K562 (cell line): Measurements from ENCODE around the gene POLA1. TPM values are rescaled to one million over a fixed set of nuclear protein-coding genes. Genes with fewer than 3 reads are reported as not detected.

Experiments
- AFF1 ChIP-seq, 2 experiments: fragments of 450-650 bp; IDR thresholded peaks; 2 replicates each; pipeline ENCODE4 v1.6.1; 2018; ENCODE audit warnings: mild to moderate bottlenecking in 2 of 2, low read depth in 1 of 2; ENCODE audit not compliant: partially characterized antibody in 2 of 2
- ASH1L ChIP-seq: fragments of 450-650 bp; IDR thresholded peaks from 2 replicates; pipeline ENCODE4 v1.6.1; 2018; ENCODE audit warnings: borderline replicate concordance, mild to moderate bottlenecking, low read depth; ENCODE audit not compliant: partially characterized antibody
- HBP1 ChIP-seq: fragments of 450-650 bp; formaldehyde crosslinking; IDR thresholded peaks from 2 replicates; pipeline ENCODE4 v1.4.0; 2022; ENCODE audit warnings: missing genetic modification characterization
- ZNF217 ChIP-seq: sonication (generic); formaldehyde crosslinking; IDR thresholded peaks from 2 replicates; pipeline ENCODE4 v1.8.0; 2022; ENCODE audit warnings: mild to moderate bottlenecking, missing genetic modification reagents
- ZNF830 ChIP-seq: fragments of 250-450 bp; sonication (Bioruptor Pico); IDR thresholded peaks from 2 replicates; pipeline ENCODE4 v1.5.0; 2021; ENCODE audit warnings: mild to moderate bottlenecking
- polyA plus RNA-seq, 8 experiments: library from polyadenylated mRNA; depleted of rRNA in 4 of 8; stranded (reverse) in 5 of 8; unstranded in 3 of 8; fragments of >200 nt; fragmentation: Nextera tagmentation in 2 of 8; fragmentation: Illumina TruSeq in 1 of 8; extraction: Ambion mirVana in 2 of 8; extraction: Trizol in 1 of 8; gene quantifications; 2 replicates each; pipeline versions ENCODE4 v1.2.1 to v1.2.3, GENCODE V29; 2011 to 2014; ENCODE audit warnings: inconsistent platforms in 1 of 8, missing spikeins in 1 of 8
- total RNA-seq, 7 experiments: library from RNA; depleted of rRNA in 6 of 7; stranded (reverse); fragments of >200 nt in 6 of 7; fragmentation: Illumina TruSeq in 2 of 7; extraction: Trizol in 2 of 7; gene quantifications; 2 replicates each; pipeline versions ENCODE4 v1.2.1 to v1.2.3, GENCODE V29; 2011 to 2021; ENCODE audit warnings: low replicate concordance in 1 of 7

The POLA1 gene
- total and polyA plus RNA-seq, 9 of the 15 experiments (the other 6 are each of a cell fraction or from before 2014, with no cell fraction given): 8.6 to 48.4 (median 27.4) TPM

GRCh38 chrX:24668111-24668510, 25.6 kb upstream of the POLA1 start (continued):
- TF ChIP-seq AFF1 (IDR thresholded peaks at IDR 0.05; ENCODE audit: low read depth in 1 of 2, partially characterized antibody in 2 of 2) (no peak), ZNF830 (CRISPR knock-in tag) (no peak), ASH1L (no peak), ZNF217 (CRISPR knock-in tag) (no peak), HBP1 (CRISPR knock-in tag) (no peak)
- TF ChIP-seq, all 486 proteins: peak for 0
